Measurements from ENCODE around the gene SPTBN4.
"Not testable (repeated sequence)": the region's sequence is repeated elsewhere in the genome, so short reads cannot be mapped to it uniquely, and the experiment has no call there.

Gene SPTBN4

DNA sequence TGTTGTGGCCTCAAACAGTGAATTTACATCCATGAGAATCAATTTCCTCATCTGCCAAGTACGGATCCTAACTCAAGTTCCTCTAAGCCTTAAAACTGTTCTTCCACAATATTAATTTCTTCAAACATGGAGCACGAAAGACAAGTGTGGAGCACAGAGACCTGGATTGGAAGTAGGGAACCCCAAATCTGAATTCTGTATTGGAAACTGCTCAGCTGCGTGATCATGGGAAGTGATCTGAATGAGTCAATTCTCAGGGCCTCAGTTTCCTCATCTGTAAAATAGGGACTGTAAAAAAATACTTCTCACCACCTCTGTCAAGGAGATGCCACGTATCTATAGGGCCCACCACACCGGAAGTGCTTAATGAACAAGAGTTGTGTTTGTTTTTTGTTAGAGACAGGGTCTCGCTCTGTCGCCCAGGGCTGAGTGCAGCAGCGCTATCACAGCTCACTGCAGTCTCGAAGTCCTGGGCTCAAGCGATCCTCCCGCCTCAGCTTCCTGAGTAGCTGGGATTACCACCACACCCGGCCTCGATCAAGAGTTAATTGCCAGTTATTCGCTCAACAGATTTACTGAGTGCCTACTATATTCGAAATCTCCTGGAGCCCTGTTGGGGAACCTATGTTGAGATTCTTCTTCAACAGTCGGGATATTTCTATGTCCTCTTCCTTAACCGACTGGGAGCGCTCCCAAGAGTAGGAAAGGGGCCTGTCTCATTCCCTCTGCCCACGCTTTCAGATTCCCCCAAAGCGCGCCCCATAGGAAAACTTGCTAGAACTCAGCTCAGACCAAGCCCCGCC, 24.3 kb upstream of the SPTBN4 start:
- peak in 1 of 2 experiments; percentile 59 for DNase-seq

DNA sequence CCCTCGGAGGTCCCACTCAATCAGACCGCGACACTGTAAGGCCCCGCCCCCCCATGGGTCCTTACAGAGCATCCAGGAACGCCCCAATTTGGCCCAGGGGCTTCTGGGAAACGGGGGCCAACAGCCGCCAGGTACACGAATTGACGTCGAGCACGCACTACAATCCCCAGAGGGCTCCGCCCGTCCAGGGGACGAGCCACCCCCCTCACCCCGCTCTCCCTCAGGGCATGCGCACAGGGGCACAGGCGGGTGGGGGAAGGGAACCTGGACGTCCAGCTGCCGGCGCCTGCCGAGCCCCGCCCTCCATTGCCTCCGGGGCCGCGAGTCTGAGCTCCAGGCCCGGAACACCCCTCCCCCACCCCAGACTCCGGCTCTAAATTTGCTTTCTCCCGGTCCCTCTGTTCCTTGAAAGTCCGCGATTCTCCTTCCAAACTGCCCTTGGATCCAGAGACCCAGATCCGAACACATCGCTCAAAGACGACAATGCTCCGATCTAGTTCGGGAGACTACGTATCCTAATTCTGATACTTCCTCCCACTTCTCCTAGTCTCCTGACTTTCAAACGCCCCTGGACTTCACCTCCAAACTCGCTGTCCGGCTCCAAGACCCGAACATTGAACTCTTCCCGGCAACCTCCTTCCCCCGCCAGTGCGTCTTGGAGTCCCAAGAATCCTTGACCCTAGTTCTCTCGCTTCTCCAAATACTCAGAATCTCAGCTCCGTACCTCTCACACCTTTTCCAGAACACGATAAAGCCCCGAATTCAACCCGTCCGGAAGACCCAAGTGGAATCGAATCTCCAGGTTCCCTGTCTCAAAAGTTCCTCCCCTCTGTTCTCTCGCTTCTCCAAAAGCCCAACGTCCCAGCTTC, 23.4 kb upstream of the SPTBN4 start:
- DNase-seq, result peak; percentile 100

DNA sequence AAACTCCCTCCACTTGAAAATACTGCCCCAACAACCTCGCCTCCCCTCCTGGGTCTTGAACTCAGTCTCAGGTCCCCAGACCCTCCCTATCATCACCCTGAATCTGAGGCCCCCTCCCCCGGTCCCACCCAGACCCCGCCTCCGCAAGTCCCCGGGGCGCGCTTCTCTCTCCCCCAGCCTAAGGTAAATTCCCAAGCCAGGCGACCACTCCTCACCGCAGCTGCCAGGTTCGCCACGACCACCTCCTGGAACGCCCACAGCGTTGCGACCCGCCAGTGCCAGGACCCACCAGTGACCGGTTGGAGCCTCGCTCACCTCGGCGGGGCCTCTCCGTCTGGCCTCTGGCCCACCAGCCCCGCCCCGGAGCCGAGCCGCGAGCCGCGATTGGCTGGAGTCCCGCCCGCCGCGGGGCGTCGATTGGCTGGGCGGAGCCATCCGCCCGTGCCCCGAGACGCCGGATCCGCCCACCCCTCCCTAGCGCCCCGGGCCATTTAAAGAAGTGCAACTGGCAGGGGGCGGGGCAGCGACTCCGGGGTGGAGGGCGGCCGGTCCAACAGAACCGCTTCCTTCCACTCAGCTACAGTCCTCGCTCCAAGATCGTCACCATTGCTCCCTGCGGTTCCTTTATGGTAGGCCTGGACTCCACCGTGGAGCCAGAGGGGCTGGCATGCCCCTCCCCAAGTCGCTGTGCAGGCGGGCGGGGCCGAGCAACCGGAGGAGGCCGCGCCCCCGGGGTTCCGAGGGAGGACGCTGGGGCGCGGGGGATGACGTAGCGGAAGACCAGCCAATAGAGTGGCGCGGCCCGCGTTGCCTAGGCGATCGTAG, 22.6 kb upstream of the SPTBN4 start, which contains the start of gene SERTAD3:
TSS of gene SERTAD3 (minus strand) at position 336 of the 825 bp plus-strand sequence. CDS start 2,255 bp downstream, outside the sequence.
- peak; percentile 96 to 98 for DNase-seq

DNA sequence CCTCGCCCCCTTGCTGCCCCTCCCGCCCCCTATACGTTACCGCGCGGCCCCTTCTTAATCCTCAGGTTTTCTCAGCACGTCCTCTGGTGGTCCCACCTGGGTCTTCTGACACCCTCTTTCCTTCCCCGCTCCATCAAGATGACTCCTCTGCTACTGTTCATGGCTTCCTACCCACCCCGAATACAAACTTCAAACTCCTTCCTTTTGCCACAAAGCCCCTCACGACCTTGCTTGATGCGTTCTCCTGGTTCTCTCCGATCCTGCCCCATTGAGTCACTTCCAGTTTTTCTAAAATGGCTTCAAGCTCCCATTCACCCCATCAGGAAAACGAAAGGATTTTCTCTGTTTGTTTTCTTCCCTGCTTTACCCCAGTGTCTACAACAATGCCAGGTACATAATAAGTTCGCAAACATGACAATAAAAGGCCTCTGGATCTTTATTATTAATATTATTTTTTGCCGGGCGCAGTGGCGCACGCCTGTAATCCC, 21.9 kb upstream of the SPTBN4 start:
- no peak for DNase-seq

DNA sequence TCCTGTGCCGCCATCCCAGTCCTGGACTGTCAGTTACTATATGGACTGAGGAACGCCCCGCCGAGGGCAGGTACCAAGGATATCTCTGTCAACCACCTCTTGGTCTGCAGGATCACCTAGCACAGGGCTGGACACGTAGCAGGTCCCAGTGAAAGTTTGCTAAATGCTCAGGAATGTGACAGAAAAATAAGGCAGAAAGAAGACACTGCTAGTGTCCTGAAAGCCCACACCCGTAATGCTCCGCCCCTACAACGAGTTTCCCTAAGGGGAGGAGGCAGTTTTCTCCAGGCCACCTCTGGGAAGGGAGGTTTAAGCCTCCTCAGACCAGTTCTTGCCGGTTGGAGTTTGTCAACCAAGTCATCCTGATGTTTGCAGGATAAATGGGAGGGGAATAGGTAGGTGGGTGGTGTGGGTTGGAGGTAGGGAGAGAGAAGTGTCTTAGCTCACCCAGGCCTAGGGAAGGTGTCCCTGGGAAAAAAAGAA, 21.0 kb upstream of the SPTBN4 start:
- DNase-seq, result no peak

DNA sequence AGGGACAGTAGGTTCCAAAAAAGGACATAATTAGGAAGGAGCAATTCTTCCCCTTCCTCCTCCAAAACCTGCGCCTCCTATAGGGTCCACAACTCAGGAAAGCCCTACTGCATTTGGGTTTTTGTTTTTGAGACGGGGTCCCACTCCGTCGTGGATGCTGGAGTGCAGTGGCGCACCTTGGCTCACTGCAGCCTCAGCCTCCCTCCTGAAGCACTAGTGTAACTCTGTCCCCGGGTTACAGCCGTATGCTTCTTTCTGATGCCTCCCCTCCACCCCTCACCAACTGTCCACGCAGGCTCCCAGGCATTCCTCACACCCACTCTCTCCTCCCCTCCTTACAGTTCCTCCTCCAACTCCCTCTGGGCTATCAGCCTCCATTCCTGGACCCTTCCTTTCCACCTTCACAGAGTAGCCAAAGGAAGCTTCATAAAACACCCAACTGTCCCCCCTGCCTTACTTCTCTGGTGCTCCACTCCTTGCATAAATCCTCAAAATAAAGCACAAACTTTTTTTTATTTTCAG, 20.5 kb upstream of the SPTBN4 start:
- no peak for DNase-seq

DNA sequence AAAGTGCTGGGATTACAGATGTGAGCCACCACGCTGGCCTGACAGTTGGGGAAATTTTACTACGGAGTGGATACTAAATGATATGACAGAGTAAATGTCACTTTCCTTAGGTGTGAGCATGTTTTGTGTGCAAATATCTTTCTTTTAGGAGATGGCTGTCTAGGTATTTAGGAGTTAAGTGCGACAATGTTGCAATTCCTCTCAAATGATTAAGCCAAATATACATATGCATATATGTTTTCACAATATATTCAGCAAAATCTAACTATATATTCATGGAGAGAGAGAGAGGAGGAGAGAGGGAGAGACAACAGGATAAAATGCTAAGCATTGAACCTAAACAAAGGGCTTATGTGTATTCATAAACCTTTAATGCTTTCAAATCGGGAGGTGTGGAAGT, 17.3 kb upstream of the SPTBN4 start:
- no peak for DNase-seq

DNA sequence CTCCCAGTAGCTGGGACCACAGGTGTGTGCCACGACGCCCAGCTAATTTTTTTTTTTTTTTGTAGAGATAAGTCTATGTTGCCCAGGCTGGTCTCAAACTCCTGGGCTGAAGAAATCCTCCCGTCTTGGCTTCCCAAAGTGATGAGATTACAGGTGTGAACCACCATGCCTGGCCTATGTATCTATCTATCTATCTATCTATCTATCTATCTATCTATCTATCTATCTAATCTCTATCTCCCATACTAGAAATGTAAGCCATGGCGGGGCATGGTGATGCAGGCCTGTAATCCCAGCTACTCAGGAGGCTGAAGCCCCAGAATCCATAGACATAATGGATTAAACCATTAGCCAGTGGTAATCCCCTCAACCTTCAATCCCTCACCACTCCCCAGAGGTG, 16.1 kb upstream of the SPTBN4 start:
- DNase-seq, result no peak

DNA sequence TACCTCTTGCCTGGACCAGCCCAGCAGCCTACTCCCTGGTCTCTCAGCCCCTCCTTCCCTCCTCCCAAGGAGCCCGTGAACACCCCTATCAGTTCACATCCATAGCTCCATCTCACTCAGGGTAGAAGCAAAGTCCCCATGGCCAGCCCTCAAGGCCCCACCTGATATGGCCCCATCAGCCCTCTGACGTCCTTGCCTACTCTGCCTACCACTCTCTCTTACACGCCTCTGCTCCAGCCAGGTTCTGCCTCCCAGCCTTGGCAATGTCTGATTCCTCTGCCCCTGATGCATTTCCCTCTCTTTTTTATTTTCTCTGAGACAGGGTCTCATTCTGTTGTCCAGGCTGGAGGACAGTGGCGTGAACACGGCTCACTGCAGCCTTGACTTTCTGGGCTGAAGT, 14.8 kb upstream of the SPTBN4 start:
- DNase-seq, result no peak

DNA sequence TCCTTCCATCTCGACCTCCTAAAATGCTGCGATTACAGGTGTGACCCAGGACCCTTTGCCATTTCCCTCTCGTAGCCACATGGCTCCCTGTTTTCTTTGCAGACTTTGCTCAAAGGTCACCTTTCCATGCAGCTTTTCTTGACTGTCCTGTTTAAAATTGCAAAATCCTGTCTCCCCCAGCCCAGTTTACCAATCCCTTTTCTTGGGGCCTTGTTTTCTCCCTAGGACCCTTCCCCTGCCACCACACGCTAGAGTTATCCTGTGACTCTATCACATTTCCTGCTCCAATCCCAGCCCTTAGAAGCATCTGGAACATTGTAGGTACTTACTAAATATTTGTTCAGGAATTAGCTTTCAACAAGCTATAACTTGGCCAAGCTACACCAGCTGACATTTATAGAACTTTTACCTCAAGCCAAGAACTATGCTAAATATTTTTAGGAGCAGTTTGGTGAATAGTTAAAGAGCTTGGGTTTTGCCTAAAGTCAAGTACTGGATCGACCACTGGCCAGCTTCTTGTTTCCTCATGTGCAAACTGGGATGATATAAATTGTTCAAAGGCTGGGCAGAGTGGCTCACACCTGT, 13.6 kb upstream of the SPTBN4 start:
- no peak for DNase-seq

DNA sequence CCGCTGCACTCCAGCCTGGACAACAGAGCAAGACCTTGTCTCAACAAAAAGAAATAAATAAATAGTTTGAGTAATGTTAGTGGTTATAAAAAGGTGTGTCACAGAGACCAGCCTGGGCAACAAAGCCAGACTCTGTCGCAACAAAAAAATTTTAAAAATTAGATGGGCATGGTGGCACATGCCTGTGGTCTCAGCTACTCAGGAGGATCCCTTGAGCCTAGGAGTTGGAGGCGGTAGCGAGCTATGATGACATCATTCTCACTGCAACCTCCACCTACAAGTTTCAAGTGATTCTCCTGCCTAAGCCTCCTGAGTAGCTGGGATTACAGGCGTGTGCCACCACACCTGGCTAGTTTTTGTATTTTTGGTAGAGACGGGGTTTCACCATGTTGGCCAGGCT, 12.9 kb upstream of the SPTBN4 start:
- not testable (repeated sequence) for DNase-seq

DNA sequence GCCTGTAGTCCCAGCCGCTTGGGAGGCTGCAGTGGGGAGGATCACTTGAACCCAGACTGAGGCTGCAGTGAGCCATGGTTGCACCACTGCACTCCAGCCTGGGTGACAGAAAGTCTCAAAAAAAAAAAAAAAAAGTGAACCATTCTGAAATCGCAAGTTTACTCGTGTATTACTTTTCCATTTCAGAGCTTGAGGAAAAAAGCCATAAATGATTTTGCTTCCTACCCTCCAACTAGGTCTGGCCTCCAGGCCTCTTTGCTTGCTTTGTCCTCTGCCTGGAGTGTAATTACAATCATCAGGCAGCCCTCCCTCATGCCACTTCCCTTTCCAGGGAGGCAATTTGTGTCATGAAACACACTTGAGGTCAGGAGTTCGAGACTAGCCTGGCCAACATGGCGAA, 9.8 kb upstream of the SPTBN4 start:
- no peak for DNase-seq

DNA sequence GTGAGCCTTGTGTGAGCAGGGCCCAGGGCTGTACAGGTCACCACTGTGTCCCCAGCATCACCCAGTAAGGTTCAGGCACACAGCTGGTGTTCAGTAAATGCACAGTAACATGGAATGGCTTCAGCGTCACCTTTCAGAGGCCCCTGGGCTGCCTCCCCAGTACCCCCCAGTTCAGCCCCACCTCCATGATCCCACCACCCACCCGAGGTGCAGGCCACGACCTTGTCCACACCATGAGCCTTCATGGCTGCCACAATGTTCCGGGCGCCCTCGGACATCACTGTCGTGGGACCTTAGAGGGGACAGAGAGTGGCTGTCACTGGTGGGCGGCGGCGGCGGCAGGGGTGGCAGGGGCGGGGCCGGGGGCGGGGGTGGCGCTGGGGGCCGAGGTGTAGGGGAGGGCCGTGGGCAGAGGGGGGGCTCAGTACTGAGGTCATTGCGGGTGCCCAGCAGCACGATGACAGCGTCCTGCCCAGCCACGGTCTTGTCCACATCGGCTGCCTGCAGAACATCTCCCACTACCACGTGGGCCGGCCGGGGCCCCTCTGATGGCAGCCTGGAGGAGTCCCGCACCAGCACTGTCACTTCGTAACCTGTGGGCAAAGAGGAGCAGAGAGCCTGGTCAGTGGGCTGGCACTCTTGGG, 8.7 kb upstream of the SPTBN4 start:
- no peak for DNase-seq

DNA sequence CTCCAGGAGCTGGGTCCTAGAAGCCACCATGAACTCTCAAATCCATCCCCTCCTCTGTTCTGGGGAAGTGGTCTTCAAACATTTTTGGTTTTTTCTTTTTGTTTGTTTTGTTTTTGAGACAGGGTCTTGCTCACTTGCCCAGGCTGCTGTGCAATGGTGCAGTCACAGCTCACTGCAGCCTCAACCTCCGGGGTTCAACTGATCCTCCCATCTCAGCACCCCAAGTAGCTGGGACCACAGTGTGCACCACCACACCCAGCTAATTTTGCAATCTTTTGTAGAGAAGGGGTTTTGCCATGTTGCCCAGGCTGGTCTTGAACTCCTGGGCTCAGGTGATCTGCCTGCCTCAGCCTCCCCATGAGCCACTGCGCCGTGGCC, 8.2 kb upstream of the SPTBN4 start:
- no peak for DNase-seq

DNA sequence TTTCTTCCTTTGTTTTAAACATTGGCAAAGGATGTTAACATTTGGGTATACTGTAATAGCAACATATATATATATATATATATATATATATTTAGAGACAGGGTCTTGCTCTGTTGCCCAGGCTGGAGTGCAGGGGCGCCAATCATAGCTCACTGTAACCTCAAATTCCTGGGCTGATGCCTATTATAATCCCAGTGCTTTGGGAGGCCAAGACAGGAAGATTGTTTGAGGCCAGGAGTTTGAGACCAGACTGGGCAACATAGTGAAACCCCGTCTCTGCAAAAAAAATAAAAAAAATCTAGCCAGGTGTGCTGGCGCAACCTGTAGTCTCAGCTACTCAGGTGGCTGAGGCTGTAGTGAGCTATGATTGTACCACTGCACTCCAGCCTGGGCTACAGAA, 6.6 kb upstream of the SPTBN4 start:
- DNase-seq, result no peak

DNA sequence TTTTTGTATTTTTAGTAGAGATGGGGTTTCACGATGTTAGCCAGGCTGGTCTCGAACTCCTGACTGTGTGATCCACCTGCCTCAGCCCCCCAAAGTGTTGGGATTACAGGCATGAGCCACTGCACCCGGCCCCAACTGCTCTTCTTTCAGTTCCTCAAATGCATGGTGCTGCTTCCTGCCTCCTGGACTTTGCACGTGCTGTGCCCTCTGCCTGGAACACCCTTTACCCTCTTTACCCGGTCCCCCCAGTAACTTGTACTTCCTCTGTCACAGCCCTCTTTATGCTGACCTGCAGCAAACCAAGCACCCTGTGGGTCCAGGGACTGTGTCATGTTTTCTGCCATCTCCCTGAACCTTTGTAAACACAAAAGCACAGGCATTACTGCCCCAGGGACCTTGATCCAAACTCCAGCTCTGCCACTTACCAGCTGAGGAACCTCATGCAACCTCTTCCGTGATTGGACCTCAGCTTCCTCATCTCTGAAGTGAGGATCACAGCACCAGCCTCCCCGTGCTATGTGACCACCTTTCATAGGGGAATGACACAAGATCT, 5.1 kb upstream of the SPTBN4 start:
- no peak for DNase-seq

DNA sequence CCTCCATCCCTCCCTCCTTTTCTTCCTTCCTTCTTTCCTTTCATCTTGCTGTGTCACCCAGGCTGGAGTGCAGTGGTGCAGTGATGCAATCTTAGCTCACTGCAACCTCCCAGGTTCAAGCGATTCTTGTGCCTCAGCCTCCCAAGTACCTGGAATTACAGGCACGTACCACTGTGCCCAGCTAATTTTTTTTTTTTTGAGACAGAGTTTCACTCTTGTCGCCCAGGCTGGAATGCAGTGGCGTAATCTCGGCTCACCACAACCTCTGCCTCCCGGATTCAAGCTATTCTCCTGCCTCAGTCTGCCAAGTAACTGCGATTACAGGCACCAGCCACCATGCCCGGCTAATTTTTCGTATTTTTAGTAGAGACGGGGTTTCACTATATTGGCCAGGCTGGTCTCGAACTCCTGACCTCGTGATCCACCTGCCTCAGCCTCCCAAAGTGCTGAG, 3.2 kb upstream of the SPTBN4 start:
- DNase-seq, result not testable (repeated sequence)

DNA sequence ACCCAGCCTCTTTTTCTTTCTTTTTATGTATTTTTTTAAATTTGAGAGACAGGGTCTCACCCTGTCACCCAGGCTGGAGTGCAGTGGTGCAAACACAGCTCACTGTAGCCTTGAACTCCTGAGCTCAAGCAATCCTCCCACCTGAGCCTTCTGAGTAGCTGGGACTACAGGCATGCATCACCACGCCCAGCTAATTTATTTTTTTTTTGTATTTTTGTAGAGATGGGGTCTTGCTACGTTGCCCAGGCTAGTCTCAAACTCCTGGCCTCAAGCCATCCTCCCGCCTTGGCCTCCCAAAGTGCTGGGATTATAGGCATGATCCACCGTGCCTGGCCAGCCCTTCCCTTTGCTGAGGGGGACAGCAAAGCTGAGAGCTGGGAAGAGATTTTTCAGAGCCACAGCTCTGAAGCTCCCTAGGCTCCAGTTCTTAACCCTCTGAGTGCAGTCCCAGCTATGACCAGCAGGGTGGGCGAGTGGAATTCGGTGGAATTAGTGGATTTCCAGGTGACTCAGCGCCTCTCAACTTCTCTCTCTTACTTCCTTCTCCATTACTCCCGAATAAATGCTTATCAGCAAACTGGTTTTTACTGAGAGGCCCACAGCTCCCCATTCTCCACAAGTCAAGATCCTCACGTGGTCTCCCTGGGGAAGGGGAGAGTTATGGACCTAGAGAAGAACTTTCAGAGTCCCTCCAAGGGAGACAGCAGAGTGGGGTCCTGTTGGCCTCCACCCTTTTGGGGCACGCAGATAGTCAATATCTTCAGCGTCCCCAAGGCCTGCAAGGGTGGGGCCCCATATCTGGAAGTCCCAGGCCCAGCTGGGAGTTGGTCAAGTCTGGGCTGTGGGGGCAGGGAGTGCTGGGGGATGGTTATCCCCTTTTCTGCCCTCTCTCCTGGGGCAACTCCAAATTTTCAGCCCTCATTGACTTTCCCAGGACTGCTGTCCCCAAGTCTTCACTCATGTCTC, 2.5 kb upstream of the SPTBN4 start:
- peak; percentile 59 to 86 for DNase-seq

DNA sequence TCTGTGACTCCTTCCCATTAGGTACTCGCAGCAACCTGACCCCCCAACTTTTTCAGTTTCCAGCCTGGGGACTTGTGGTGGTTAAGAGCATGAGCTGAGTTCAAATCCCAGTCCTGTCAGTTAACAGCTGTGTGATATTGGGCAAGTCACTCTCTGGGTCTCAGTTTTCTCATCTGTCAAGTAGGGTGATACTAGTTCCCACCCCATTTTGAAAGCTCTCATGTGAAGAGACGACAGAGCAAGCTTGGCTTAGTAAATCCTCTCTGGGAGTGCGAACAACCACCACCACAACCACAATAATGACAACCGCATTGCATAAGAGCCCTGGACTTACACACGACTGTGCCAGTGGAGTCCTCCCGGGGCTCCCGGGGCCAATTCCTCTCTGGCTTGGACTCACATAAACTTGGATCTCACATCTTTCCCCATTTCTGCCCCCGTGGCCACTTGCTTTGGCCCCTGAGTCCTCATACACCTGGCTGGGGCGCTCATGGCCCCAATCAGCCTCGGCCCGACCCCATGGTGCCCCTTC, 1.7 kb upstream of the SPTBN4 start:
- peak in 1 of 2 experiments; percentile 51 for DNase-seq
